GM23338 (cell line): ENCODE data around the gene FAM241B. TPM values are rescaled to one million over a fixed set of nuclear protein-coding genes. Genes with fewer than 3 reads are reported as not detected.

Source experiments
- ATAC-seq: fragments of 200-7000 bp; cut with Tn5 transposase; 3 replicates; pipeline ENCODE4 v1.9.1; 2020
- DNase-seq: peaks from one replicate; pipeline ENCODE4 v3.0.0-alpha.2; 2015; ENCODE audit warnings: low spot score
- H2AFZ ChIP-seq: fragments of 200-600 bp; sonication (generic); 2 replicates; pipeline ENCODE4 v1.8.0; 2016; ENCODE audit warnings: antibody characterized with exemption, mild to moderate bottlenecking, moderate library complexity
- H3F3A ChIP-seq: fragments of 200-600 bp; sonication (generic); replicated peaks from 2 replicates; pipeline ENCODE4 v1.8.0; 2017; ENCODE audit warnings: antibody characterized with exemption, mixed run types, low read depth
- H3K27ac ChIP-seq: fragments of 200-600 bp; sonication (generic); 2 replicates; pipeline ENCODE4 v1.6.1; 2016; ENCODE audit warnings: low read depth
- H3K27me3 ChIP-seq: fragments of 200-600 bp; sonication (generic); 2 replicates; pipeline ENCODE4 v1.8.0; 2016; ENCODE audit warnings: mild to moderate bottlenecking, mixed run types, moderate library complexity; ENCODE audit not compliant: insufficient read depth
- H3K36me3 ChIP-seq: fragments of 200-600 bp; sonication (generic); 2 replicates; pipeline ENCODE4 v1.8.0; 2016; ENCODE audit warnings: mild to moderate bottlenecking; ENCODE audit not compliant: insufficient read depth
- H3K4me1 ChIP-seq: fragments of 200-600 bp; sonication (generic); 2 replicates; pipeline ENCODE4 v1.8.0; 2016; ENCODE audit warnings: mild to moderate bottlenecking, moderate library complexity; ENCODE audit not compliant: insufficient read depth
- H3K4me2 ChIP-seq: fragments of 200-600 bp; sonication (generic); 2 replicates; pipeline ENCODE4 v1.7.1; 2017; ENCODE audit warnings: mixed run types
- H3K4me3 ChIP-seq: fragments of 200-600 bp; sonication (generic); 2 replicates; pipeline ENCODE4 v1.6.1; 2016; ENCODE audit warnings: mixed run types
- H3K79me2 ChIP-seq: fragments of 200-600 bp; sonication (generic); replicated peaks from 2 replicates; pipeline ENCODE4 v1.8.0; 2017; ENCODE audit warnings: mild to moderate bottlenecking; ENCODE audit not compliant: insufficient read depth
- H3K9me2 ChIP-seq: fragments of 200-600 bp; sonication (generic); 2 replicates; pipeline ENCODE4 v1.8.0; 2017; ENCODE audit not compliant: insufficient read depth
- H4K20me1 ChIP-seq: fragments of 200-600 bp; sonication (generic); replicated peaks from 2 replicates; pipeline ENCODE4 v1.8.0; 2017; ENCODE audit warnings: mild to moderate bottlenecking; ENCODE audit not compliant: insufficient read depth
- H3K27ac Mint-ChIP-seq: 2 replicates; pipeline ENCODE4 v1.8.0; 2020; ENCODE audit warnings: inconsistent platforms, mild to moderate bottlenecking, moderate library complexity, mixed read lengths
- H3K27me3 Mint-ChIP-seq: 3 replicates; pipeline ENCODE4 v1.8.0; 2022; ENCODE audit warnings: low read depth, mild to moderate bottlenecking, moderate library complexity, mixed read lengths, inconsistent platforms; ENCODE audit not compliant: insufficient read depth, poor library complexity
- H3K36me3 Mint-ChIP-seq: 3 replicates; pipeline ENCODE4 v1.8.0; 2021; ENCODE audit warnings: low read depth, mild to moderate bottlenecking, inconsistent platforms, moderate library complexity, mixed read lengths
- H3K4me1 Mint-ChIP-seq: 3 replicates; pipeline ENCODE4 v1.8.0; 2020; ENCODE audit warnings: mild to moderate bottlenecking, inconsistent platforms, mixed read lengths
- H3K4me3 Mint-ChIP-seq: 3 replicates; pipeline ENCODE4 v1.8.0; 2021; ENCODE audit warnings: moderate library complexity, mild to moderate bottlenecking, inconsistent platforms, mixed read lengths
- H3K9me3 Mint-ChIP-seq: 3 replicates; pipeline ENCODE4 v1.8.0; 2020; ENCODE audit warnings: moderate library complexity, mild to moderate bottlenecking, inconsistent platforms, mixed read lengths
- CREB1 ChIP-seq: fragments of 250-450 bp; sonication (Bioruptor Pico); IDR thresholded peaks from 2 replicates; pipeline ENCODE4 v1.5.0; 2020; ENCODE audit warnings: low read depth, mild to moderate bottlenecking, moderate library complexity
- CTCF ChIP-seq, 2 experiments: fragments of 200-600 bp in 1 of 2; sonication (generic) in 1 of 2; conservative IDR thresholded peaks; 2 replicates each; pipeline versions ENCODE4 v1.5.1 to v1.6.1; 2016 to 2017; ENCODE audit warnings: antibody characterized with exemption in 2 of 2, low read depth in 2 of 2, mild to moderate bottlenecking in 2 of 2, moderate library complexity in 1 of 2
- ETS1 ChIP-seq: IDR thresholded peaks from 2 replicates; pipeline ENCODE4 v1.6.1; 2016; ENCODE audit warnings: antibody characterized with exemption
- EZH2 ChIP-seq: fragments of 200-600 bp; sonication (generic); IDR thresholded peaks from one replicate; pipeline ENCODE4 v1.8.0; 2017; ENCODE audit warnings: antibody characterized with exemption, mild to moderate bottlenecking, low read depth; ENCODE audit not compliant: unreplicated experiment
- EZH2phosphoT487 ChIP-seq: fragments of 200-600 bp; sonication (generic); IDR thresholded peaks from one replicate; pipeline ENCODE4 v1.8.1; 2018; ENCODE audit warnings: antibody characterized with exemption; ENCODE audit not compliant: unreplicated experiment
- JUNB ChIP-seq: IDR thresholded peaks from one replicate; pipeline ENCODE4 v1.6.1; 2016; ENCODE audit warnings: antibody characterized with exemption; ENCODE audit not compliant: unreplicated experiment
- NANOG ChIP-seq: IDR thresholded peaks from 2 replicates; pipeline ENCODE4 v1.6.1; 2016; ENCODE audit warnings: antibody characterized with exemption, borderline replicate concordance
- POLR2AphosphoS5 ChIP-seq: IDR thresholded peaks from 2 replicates; pipeline ENCODE4 v1.6.1; 2016; ENCODE audit warnings: antibody characterized with exemption, low read depth
- STAT1 ChIP-seq: IDR thresholded peaks from one replicate; pipeline ENCODE4 v1.6.1; 2016; ENCODE audit warnings: antibody characterized with exemption; ENCODE audit not compliant: unreplicated experiment
- ZNF114 ChIP-seq: fragments of 250-450 bp; sonication (Bioruptor Pico); IDR thresholded peaks from 2 replicates; pipeline ENCODE4 v1.5.0; 2020; ENCODE audit warnings: mild to moderate bottlenecking, moderate library complexity
- ZNF331 ChIP-seq: fragments of 250-450 bp; sonication (Bioruptor Pico); IDR thresholded peaks from 2 replicates; pipeline ENCODE4 v1.5.0; 2020; ENCODE audit warnings: low read depth, mild to moderate bottlenecking, moderate library complexity
- polyA plus RNA-seq: library from polyadenylated mRNA; unstranded; fragments of >200 nt; fragmentation: Nextera tagmentation; extraction: Ambion mirVana; gene quantifications from 2 replicates; pipeline ENCODE4 v1.2.1, GENCODE V29; 2016
- total RNA-seq: library from RNA; depleted of rRNA; stranded (reverse); fragments of >200 nt; shearing (Covaris generic); gene quantifications from 2 replicates; pipeline ENCODE4 v1.2.3, GENCODE V29; 2014
- TF ChIP-seq, protein P1 (sequence below): fragments of 250-450 bp; sonication (Bioruptor Pico); IDR thresholded peaks from 2 replicates; pipeline ENCODE4 v1.5.0; 2020; ENCODE audit warnings: mild to moderate bottlenecking, moderate library complexity

FAM241B gene
- total and polyA plus RNA-seq, 2 experiments from 2014 or later: 6.7 to 28.3 TPM

DNA sequence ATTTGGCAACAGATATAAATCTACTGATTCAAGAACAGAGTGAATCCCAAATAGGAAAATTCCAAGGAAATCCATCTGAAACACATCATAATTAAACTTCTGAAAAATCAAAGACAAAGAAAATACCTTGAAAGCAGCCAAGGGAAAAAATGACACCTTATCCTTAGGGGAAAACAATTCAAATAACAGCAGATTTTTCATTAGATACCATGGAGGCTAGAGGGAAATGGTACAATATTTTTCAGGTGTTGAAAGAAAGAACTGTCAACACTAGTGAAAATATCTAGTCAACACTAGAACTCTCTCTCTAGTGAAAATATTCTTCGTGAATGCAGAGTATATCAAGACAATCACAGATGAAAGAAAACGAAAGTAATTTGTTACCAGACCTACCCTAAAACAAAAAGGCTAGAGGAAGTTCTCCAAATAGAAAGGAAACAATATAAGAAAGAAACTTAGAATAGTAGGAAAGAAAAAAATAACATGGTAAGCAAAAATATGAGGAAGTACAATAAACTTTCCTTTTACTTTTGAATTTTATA, 5.7 kb upstream of the FAM241B start:
- Mint-ChIP-seq H3K4me3 (no peak overlapping the region), H3K9me3 (peaks cover 8% of the 10 kb centered on the region), H3K4me1 (peaks cover 6% of the 10 kb centered on the region; the same call in 1 of the 3 replicates), H3K36me3 (no peaks in the 10 kb centered on the region), H3K27ac (no peak overlapping the region), H3K27me3 (peaks cover 6% of the 10 kb centered on the region)
- Histone ChIP-seq H3K27me3 (peaks cover 15% of the 10 kb centered on the region), H3K9me2 (no peaks in the 10 kb centered on the region), H3K4me1 (0 out of 2 replicates have a peak, but pooled peaks cover 1% of the 10 kb centered on the region), H3F3A (no peaks in the 10 kb centered on the region), H4K20me1 (no peaks in the 10 kb centered on the region), H3K27ac (no peak overlapping the region), H3K4me2 (no peak overlapping the region), H2AFZ (no peak overlapping the region), H3K79me2 (no peaks in the 10 kb centered on the region), H3K4me3 (no peak overlapping the region), H3K36me3 (no peaks in the 10 kb centered on the region)
- DNase-seq (no peak), ATAC-seq (no peak)
- no peak for TF ChIP-seq EZH2phosphoT487
- no peak for TF ChIP-seq NANOG
- no peak for TF ChIP-seq ZNF114 (CRISPR knock-in tag)

- H3K36me3 ChIP-seq: no peaks in the 10 kb centered on the region
- no peak overlapping the region for H3K4me2 ChIP-seq
- H3K4me1 ChIP-seq: peaks cover 11% of the 10 kb centered on the region; the same call in 1 of the 2 replicates
- H3F3A ChIP-seq: no peaks in the 10 kb centered on the region
- Mint-ChIP-seq H3K36me3 (0 out of 3 replicates have a peak, but pooled peaks cover 2% of the 10 kb centered on the region), H3K4me3 (no peak overlapping the region), H3K27me3 (peaks cover 6% of the 10 kb centered on the region), H3K27ac (no peak overlapping the region), H3K9me3 (peaks cover 8% of the 10 kb centered on the region), H3K4me1 (peaks cover 6% of the 10 kb centered on the region)
- no peaks in the 10 kb centered on the region for H4K20me1 ChIP-seq
- no peak for ATAC-seq
- no peak for DNase-seq
- peaks cover 26% of the 10 kb centered on the region for H3K27me3 ChIP-seq
- H3K4me3 ChIP-seq: no peak overlapping the region
- no peak overlapping the region for H2AFZ ChIP-seq
- no peaks in the 10 kb centered on the region; the same call in 1 of the 2 replicates for H3K79me2 ChIP-seq
- H3K27ac ChIP-seq: no peak overlapping the region
- H3K9me2 ChIP-seq: no peaks in the 10 kb centered on the region
- TF ChIP-seq POLR2AphosphoS5 (no peak), NANOG (no peak), ETS1 (no peak), CREB1 (CRISPR knock-in tag) (no peak), EZH2phosphoT487 (no peak), EZH2 (no peak), CTCF (conservative IDR thresholded peaks at IDR 0.05; ENCODE audit: low read depth in 2 of 2) (no peak), JUNB (no peak), ZNF114 (CRISPR knock-in tag) (no peak), STAT1 (no peak), ZNF331 (no peak)
- TF ChIP-seq, protein P1, sequence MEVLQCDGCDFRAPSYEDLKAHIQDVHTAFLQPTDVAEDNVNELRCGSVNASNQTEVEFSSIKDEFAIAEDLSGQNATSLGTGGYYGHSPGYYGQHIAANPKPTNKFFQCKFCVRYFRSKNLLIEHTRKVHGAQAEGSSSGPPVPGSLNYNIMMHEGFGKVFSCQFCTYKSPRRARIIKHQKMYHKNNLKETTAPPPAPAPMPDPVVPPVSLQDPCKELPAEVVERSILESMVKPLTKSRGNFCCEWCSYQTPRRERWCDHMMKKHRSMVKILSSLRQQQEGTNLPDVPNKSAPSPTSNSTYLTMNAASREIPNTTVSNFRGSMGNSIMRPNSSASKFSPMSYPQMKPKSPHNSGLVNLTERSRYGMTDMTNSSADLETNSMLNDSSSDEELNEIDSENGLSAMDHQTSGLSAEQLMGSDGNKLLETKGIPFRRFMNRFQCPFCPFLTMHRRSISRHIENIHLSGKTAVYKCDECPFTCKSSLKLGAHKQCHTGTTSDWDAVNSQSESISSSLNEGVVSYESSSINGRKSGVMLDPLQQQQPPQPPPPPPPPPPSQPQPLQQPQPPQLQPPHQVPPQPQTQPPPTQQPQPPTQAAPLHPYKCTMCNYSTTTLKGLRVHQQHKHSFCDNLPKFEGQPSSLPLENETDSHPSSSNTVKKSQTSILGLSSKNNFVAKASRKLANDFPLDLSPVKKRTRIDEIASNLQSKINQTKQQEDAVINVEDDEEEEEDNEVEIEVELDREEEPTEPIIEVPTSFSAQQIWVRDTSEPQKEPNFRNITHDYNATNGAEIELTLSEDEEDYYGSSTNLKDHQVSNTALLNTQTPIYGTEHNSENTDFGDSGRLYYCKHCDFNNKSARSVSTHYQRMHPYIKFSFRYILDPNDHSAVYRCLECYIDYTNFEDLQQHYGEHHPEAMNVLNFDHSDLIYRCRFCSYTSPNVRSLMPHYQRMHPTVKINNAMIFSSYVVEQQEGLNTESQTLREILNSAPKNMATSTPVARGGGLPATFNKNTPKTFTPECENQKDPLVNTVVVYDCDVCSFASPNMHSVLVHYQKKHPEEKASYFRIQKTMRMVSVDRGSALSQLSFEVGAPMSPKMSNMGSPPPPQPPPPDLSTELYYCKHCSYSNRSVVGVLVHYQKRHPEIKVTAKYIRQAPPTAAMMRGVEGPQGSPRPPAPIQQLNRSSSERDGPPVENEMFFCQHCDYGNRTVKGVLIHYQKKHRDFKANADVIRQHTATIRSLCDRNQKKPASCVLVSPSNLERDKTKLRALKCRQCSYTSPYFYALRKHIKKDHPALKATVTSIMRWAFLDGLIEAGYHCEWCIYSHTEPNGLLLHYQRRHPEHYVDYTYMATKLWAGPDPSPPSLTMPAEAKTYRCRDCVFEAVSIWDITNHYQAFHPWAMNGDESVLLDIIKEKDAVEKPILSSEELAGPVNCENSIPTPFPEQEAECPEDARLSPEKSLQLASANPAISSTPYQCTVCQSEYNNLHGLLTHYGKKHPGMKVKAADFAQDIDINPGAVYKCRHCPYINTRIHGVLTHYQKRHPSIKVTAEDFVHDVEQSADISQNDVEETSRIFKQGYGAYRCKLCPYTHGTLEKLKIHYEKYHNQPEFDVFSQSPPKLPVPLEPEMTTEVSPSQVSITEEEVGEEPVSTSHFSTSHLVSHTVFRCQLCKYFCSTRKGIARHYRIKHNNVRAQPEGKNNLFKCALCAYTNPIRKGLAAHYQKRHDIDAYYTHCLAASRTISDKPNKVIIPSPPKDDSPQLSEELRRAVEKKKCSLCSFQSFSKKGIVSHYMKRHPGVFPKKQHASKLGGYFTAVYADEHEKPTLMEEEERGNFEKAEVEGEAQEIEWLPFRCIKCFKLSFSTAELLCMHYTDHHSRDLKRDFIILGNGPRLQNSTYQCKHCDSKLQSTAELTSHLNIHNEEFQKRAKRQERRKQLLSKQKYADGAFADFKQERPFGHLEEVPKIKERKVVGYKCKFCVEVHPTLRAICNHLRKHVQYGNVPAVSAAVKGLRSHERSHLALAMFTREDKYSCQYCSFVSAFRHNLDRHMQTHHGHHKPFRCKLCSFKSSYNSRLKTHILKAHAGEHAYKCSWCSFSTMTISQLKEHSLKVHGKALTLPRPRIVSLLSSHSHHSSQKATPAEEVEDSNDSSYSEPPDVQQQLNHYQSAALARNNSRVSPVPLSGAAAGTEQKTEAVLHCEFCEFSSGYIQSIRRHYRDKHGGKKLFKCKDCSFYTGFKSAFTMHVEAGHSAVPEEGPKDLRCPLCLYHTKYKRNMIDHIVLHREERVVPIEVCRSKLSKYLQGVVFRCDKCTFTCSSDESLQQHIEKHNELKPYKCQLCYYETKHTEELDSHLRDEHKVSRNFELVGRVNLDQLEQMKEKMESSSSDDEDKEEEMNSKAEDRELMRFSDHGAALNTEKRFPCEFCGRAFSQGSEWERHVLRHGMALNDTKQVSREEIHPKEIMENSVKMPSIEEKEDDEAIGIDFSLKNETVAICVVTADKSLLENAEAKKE (CRISPR knock-in tag): no peak
Measured at GRCh38 chr10:69626826-69627225, 3.2 kb upstream of the FAM241B start.
